Ectodermal cell (in vitro differentiated cells): ENCODE measurements around the gene C11orf91.

ENCODE experiments used
- H3K27ac ChIP-seq: 2 replicates; pipeline ENCODE4 v1.7.0; 2013; ENCODE audit warnings: mild to moderate bottlenecking, low read depth, low read length; ENCODE audit not compliant: insufficient read depth, poor library complexity, severe bottlenecking
- H3K27me3 ChIP-seq: 2 replicates; pipeline ENCODE4 v1.7.0; 2013; ENCODE audit warnings: mild to moderate bottlenecking, low read length; ENCODE audit not compliant: insufficient read depth, control insufficient read depth, poor library complexity, severe bottlenecking
- H3K36me3 ChIP-seq: one replicate; pipeline ENCODE4 v1.7.0; 2013; ENCODE audit warnings: low read length; ENCODE audit not compliant: control insufficient read depth, insufficient read depth
- H3K4me1 ChIP-seq: one replicate; pipeline ENCODE4 v1.7.0; 2013; ENCODE audit warnings: low read length; ENCODE audit not compliant: control insufficient read depth, insufficient read depth
- H3K4me3 ChIP-seq: 2 replicates; pipeline ENCODE4 v1.7.0; 2013; ENCODE audit warnings: low read depth, low read length, control low read depth; ENCODE audit not compliant: insufficient read depth
- H3K9me3 ChIP-seq: 2 replicates; pipeline ENCODE4 v1.7.0; 2013; ENCODE audit warnings: mild to moderate bottlenecking, low read length, moderate library complexity; ENCODE audit not compliant: control insufficient read depth
- WGBS, 2 experiments: methylation state at CpG; one replicate each; pipeline ENCODE4 v1.1.7; 2013; ENCODE audit warnings: missing lambda C conversion rate in 2 of 2; 5-methylcytosine and 5-hydroxymethylcytosine counted together

C11orf91 gene

DNA sequence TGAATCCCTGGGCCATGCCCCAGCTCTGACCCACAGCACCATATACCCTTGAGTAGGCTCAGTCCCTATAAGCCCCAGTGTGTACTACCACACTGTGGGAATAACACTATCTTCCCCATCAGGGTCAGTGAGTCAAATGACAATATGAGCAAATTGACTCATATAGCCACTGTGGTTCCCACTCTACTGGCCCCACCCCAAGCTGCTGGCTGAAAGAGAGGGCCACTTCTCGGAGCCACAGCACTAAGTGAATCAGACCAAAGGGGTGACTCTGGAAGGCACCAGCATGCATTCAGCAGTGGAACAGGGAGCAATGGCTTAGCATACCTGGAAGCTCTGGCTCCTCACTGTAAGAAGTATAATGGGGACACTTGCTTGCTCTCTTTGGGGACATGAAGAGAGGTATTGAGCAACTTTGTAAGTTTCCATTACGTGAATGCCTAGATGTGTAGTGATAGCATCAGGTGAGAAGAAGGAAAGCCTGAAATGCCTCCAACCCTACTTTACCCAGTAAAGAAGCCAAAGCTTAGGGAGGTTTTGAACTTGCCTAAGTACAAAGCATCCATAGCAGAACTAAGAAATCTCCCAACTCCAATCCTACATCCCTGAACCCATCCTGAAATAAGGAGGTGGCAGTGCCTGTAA lies 22.1 kb upstream of the C11orf91 start:
- WGBS, 2 experiments = 94 to 96% methylated on average over 2 of the region's 2 CpGs
- Histone ChIP-seq H3K9me3 (no peaks in the 10 kb centered on the region), H3K27me3 (no peaks in the 10 kb centered on the region), H3K36me3 (no peaks in the 10 kb centered on the region), H3K4me1 (peaks cover 8% of the 10 kb centered on the region), H3K27ac (no peak overlapping the region), H3K4me3 (no peak overlapping the region)

DNA sequence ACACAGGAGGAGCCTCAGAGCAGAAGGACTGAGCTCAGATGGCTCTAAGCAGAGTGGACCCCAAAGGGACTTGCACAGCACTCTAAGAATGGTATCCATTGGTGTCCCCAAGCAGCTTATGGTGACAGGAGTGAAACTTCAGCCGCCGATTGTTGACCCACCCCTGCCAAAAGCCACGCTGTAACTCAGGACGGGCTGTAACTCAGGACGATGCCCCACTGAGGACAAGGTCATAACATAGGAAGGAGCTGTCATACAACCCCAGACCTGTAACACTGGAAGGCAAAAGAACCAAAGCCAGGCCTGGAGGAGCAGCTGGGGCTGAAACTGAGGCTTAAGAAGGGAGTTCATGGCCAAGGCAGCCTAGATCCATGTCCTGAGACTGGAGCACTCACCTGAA lies 21.4 kb upstream of the C11orf91 start:
- no peaks in the 10 kb centered on the region for H3K27me3 ChIP-seq
- H3K27ac ChIP-seq = no peak overlapping the region
- H3K4me1 ChIP-seq = peaks cover 8% of the 10 kb centered on the region
- H3K4me3 ChIP-seq = no peak overlapping the region
- H3K9me3 ChIP-seq = no peaks in the 10 kb centered on the region
- H3K36me3 ChIP-seq = no peaks in the 10 kb centered on the region
- 93 to 95% methylated on average over 5 of the region's 5 CpGs for WGBS, 2 experiments

DNA sequence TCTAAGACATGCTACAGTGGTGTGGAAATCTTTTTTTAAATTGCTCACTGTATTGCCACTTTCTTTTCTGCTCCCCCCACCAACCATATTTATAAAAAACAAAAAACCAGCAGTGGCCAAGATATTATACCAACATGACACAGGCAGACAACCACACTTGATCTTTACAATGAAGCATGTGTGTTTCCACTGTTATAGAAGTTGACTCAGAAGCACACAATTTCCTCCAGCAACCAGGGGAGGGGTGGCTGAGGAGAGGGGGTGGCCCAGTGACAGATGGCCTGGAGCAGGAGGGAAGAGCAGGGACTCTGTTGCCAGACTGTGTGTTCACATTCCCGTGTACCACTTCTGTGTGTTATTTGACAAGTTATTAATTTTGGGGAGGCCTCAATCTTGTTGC lies 20.8 kb upstream of the C11orf91 start:
- Histone ChIP-seq H3K4me1 (peaks cover 8% of the 10 kb centered on the region), H3K36me3 (no peaks in the 10 kb centered on the region), H3K27me3 (no peaks in the 10 kb centered on the region), H3K4me3 (no peak overlapping the region), H3K9me3 (no peaks in the 10 kb centered on the region), H3K27ac (no peak overlapping the region)
- WGBS, 2 experiments = 87 to 100% methylated on average over 1 of the region's 1 CpG

DNA sequence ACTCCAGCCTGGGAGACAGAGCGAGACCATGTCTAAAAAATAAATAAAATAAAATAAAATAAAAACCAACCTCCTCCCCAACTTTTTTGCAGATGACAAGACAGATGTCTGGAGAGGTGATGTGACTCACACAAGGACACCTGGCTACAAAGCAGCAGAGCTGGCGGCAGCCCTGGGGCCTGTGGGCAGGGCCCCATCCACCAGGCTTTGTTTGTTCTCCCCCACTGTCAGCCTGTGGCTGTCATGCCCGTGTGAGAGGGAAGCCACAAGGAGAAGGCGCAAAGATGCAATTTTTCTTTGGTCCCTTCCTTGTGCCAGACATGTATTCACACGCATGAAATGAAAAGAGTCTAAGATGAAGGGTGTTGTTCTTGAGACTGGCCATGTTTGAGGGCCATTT lies 19.0 kb upstream of the C11orf91 start:
- Histone ChIP-seq H3K27ac (no peak overlapping the region), H3K9me3 (no peaks in the 10 kb centered on the region), H3K36me3 (no peaks in the 10 kb centered on the region), H3K4me1 (peaks cover 5% of the 10 kb centered on the region), H3K4me3 (no peak overlapping the region), H3K27me3 (no peaks in the 10 kb centered on the region)
- WGBS, 2 experiments = 85 to 87% methylated on average over 4 of the region's 5 CpGs

DNA sequence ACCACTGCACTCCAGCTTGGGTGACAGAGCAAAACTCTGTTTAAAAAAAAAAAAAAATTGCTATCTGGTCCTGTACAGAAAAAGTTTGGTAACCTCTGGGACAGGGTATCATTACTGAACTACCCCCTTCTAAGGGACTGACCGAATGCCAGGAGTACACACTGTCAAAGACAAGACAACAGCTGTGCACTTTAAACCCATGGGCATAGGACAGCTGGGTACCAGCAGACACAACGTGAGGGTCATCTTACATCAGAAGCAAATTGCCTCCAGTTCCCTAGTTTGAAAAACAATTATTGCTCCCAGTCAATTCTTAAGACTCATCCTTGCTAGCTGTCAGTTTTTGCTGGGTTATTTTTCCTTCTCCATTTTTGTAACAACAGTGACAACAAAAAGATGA lies 17.8 kb upstream of the C11orf91 start:
- Histone ChIP-seq H3K4me1 (no peaks in the 10 kb centered on the region), H3K4me3 (no peak overlapping the region), H3K36me3 (no peaks in the 10 kb centered on the region), H3K27me3 (no peaks in the 10 kb centered on the region), H3K9me3 (no peaks in the 10 kb centered on the region), H3K27ac (no peak overlapping the region)
- 93% methylated on average over 2 of the region's 2 CpGs for WGBS, 2 experiments

DNA sequence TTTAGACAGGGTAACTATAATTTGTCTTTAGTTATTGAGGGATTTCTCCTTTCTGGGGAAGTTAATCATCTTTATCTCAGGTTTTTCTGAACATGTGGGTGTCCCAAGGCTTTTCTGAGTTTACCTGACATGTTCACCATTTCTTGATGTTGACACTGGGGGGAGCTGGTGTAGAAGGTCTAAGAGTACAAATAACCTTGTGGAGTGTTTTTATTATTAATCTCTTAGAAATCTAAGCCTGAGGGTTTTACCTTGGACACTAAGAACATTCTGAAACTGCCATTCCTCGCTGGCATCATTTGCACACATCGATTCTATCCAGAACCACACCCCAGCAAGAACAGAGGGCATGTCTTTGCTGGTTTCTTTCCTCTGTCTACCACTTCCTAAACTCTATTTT lies 15.6 kb upstream of the C11orf91 start:
- H3K4me3 ChIP-seq = no peak overlapping the region
- no peaks in the 10 kb centered on the region for H3K27me3 ChIP-seq
- no peaks in the 10 kb centered on the region for H3K9me3 ChIP-seq
- no peaks in the 10 kb centered on the region for H3K36me3 ChIP-seq
- 87 to 98% methylated on average over 2 of the region's 2 CpGs for WGBS, 2 experiments
- no peak overlapping the region for H3K27ac ChIP-seq
- no peaks in the 10 kb centered on the region for H3K4me1 ChIP-seq

DNA sequence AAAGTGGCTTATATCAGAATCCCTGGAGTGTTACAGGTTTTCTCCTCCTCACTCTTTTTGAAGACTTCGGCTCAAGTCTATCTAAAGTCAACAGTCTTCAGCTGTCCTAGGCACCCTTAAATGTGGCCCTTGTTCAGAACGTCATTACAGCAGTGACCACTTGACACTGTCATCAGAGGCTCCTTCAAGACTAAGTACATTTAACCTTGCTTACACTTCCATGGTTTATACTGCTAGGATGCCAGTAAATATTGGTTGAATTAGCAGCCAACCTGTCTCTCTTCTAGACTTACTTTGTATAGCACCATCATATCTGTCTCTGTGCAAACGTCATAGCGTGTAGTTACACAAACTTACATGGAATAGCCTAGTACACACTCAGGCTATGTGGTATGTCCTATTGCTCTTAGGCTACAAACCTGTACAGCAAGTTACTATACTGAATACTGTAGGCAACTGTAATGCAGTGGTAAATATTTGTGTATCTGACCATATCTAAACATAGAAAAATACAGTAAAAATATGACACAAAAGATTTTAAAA lies 13.3 kb upstream of the C11orf91 start:
- no peaks in the 10 kb centered on the region for H3K27me3 ChIP-seq
- H3K4me1 ChIP-seq = no peaks in the 10 kb centered on the region
- no peak overlapping the region for H3K4me3 ChIP-seq
- H3K27ac ChIP-seq = no peak overlapping the region
- H3K9me3 ChIP-seq = no peaks in the 10 kb centered on the region
- peaks cover 5% of the 10 kb centered on the region for H3K36me3 ChIP-seq
- 95 to 96% methylated on average over 4 of the region's 4 CpGs for WGBS, 2 experiments

DNA sequence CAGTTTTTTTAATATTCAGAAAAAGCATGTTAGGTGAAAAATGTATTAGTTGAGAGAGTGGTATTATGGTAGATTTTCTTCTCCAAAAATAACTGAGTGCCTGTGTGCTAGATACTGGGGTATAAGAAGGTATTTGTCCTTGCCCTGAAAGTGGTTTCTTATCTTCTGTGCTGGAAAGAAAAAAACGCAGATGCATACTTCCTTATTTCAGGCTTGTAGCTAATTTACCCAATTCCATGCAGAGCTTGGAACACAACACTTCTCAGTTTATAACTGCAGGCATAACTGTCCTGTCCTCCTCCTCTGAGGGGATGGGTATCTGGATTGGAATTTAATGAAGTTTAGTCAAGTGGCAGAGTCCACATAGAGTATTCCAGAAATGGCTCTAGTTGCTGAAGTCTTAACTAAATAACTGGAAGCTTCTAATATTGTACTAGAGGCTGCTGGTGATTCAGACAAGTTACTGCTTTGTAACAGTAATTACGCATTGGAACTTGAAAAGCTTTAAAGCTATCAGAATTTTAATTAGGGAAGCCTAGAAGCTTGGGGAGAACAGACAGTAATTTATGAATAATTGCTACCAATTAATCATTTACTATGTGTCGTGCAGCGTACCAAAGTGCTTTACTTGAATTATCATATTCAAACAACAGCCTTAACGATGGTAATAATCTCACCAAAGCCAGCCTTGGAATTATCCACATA lies 12.7 kb upstream of the C11orf91 start:
- Histone ChIP-seq H3K27ac (no peak overlapping the region), H3K9me3 (no peaks in the 10 kb centered on the region), H3K27me3 (no peaks in the 10 kb centered on the region), H3K4me3 (no peak overlapping the region), H3K4me1 (no peaks in the 10 kb centered on the region), H3K36me3 (peaks cover 5% of the 10 kb centered on the region)
- WGBS, 2 experiments = 93 to 95% methylated on average over 4 to 5 of the region's 5 CpGs

DNA sequence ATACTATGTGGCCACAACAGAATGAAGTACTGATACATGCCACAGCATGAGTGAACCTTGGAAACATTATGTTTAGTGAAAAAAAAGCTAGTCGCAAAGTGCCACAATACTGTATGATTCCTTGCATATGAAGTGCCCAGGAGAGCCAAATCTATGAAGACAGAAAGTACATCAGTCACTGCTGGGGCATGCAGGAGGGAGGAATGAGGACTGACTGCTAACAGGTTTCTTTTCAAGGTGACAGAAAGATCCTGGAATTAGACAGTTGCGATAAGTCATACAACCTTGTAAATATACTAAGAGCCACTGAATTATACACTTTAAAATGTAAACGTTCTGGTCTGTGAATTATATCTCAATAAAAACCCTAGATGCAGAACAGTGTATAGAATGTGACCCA lies 11.8 kb upstream of the C11orf91 start:
- no peaks in the 10 kb centered on the region for H3K4me1 ChIP-seq

DNA sequence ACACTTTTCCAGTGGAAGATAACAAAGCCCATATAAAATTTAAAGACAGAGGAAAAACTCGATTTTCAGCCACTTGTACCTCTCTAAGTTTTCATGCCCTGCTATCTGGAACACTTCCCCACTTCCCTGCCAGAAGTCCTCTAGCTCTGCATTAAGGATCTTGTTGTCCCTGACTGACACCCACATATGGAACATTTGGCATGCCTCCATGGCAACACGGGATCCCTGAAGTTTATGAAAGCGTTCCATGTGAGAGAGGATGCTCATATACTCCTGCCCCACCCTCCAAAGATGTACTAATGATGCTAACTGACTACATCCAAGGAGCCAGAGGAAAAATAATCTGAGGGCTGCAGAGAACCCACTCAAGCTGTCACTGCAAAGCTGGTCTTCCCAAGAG lies 8.8 kb upstream of the C11orf91 start:
- 94 to 97% methylated on average over 3 of the region's 3 CpGs for WGBS, 2 experiments
- peaks cover 5% of the 10 kb centered on the region for H3K36me3 ChIP-seq
- no peaks in the 10 kb centered on the region for H3K4me1 ChIP-seq
- H3K27me3 ChIP-seq = no peaks in the 10 kb centered on the region
- no peaks in the 10 kb centered on the region for H3K9me3 ChIP-seq
- H3K27ac ChIP-seq = no peak overlapping the region
- no peak overlapping the region for H3K4me3 ChIP-seq

More for the DNA sequence above, 11.8 kb upstream of the C11orf91 start:
- H3K27ac ChIP-seq = no peak overlapping the region
- H3K27me3 ChIP-seq = no peaks in the 10 kb centered on the region
- H3K9me3 ChIP-seq = no peaks in the 10 kb centered on the region
- WGBS, 2 experiments = 85 to 99% methylated on average over 3 of the region's 3 CpGs
- H3K4me3 ChIP-seq = no peak overlapping the region
- peaks cover 5% of the 10 kb centered on the region for H3K36me3 ChIP-seq
